LNCaP clone FGC (cell line): ENCODE results near the gene ASCC1.
"Not testable (repeated sequence)": the region's sequence is repeated elsewhere in the genome, so short reads cannot be mapped to it uniquely, and the experiment has no call there.

Experiments used
- DNase-seq: peaks from one replicate; pipeline ENCODE4 v3.0.0-alpha.2; 2011; ENCODE audit warnings: low read depth
- H3K4me3 ChIP-seq: 2 replicates; pipeline ENCODE4 v1.5.1; 2011; ENCODE audit warnings: mild to moderate bottlenecking, low read depth, low read length, control low read depth
- CTCF ChIP-seq: IDR thresholded peaks from 2 replicates; pipeline ENCODE4 v1.5.1; 2012; ENCODE audit warnings: mild to moderate bottlenecking; ENCODE audit not compliant: control insufficient read depth, insufficient read depth; ENCODE audit errors: extremely low read depth

The ASCC1 gene

DNA sequence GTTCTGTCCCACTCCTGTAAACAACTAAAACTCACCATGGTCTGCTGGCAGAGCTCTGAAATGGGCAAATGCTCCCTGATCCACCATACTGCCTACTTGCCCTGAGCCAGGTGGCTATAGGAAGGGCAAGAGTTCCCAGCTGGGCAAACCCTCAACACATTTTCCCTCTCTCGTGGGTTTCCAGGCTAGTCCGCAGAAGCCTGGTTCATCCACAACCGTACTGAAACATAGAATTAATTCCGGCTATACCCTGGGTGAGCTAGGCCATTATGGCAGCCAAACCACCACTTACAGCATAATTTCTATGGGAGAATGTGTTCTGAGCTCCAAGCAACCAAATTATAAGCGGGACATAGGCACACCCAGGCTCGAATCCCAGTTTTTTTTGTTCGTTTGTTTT, 37.5 kb upstream of the ASCC1 start:
- DNase-seq = no peak
- TF ChIP-seq CTCF = no peak
- no peak overlapping the region for H3K4me3 ChIP-seq

DNA sequence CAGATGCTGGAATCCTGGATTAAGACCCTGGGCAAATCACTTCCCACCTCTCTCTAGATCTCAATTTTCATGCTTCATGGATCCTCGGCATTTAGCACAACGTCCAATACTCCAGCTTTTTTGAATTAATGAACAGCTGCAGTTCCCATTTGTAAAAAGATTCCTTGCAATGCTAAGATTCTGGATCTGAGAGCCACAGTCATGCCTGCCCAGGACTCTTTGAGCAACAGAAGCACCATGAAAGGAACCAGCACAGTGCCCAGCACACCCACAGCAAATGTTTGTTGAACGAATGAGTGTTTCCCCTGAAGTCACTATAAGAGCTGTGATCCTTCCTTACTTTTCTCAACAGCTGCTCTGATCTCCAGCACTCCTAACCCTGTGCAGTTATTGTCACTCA, 36.9 kb upstream of the ASCC1 start:
- DNase-seq = no peak
- no peak overlapping the region for H3K4me3 ChIP-seq
- TF ChIP-seq CTCF = no peak

- DNase-seq = no peak
- no peak for TF ChIP-seq CTCF
- no peak overlapping the region for H3K4me3 ChIP-seq
Measured at GRCh38 chr10:72251635-72252034, 35.6 kb upstream of the ASCC1 start.

DNA sequence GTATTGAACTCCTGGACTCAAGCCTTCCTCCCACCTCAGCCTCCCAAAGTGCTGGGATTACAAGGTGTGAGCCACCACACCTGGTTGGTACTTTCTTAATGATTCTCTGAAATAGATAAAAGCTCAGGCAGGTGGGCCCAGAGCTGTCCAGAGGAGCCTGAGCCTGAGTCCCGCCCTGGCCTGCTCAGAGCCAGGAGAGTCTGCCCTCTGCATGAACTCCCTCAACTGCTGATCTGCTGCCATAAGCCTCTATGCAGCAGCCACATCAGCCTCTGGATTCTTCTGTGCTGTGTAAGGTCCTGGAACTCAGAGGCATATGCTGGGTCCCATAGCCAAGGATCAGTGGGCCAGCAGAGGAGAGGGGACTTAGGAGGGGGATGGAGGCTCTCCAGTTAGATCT, 34.6 kb upstream of the ASCC1 start:
- no peak for TF ChIP-seq CTCF
- H3K4me3 ChIP-seq = no peak overlapping the region
- no peak for DNase-seq

- H3K4me3 ChIP-seq = not testable (repeated sequence)
Measured at GRCh38 chr10:72249176-72249862, 33.2 kb upstream of the ASCC1 start.

GRCh38 chr10:72248468-72249151, 32.5 kb upstream of the ASCC1 start:
- peak; percentile 46 for DNase-seq
- H3K4me3 ChIP-seq = peak overlapping the region; percentile 13; the same call in 1 of the 2 replicates
- no peak for TF ChIP-seq CTCF

More at GRCh38 chr10:72249176-72249862, 33.2 kb upstream of the ASCC1 start:
- DNase-seq = not testable (repeated sequence)

GRCh38 chr10:72245949-72246525, 30.0 kb upstream of the ASCC1 start:
- no peak for TF ChIP-seq CTCF
- no peak for DNase-seq
- H3K4me3 ChIP-seq = no peak overlapping the region
